Body of pancreas (tissue), 4 donors: ENCODE measurements around the gene ZNF384.
"Not testable (repeated sequence)": the region's sequence is repeated elsewhere in the genome, so short reads cannot be mapped to it uniquely, and the experiment has no call there.

Source experiments
- CTCF ChIP-seq, 7 experiments: fragments of 450-650 bp in 4 of 7; fragments of 200-600 bp in 3 of 7; sonication (generic) in 3 of 7; IDR thresholded peaks; one replicate each; pipeline ENCODE4 v1.5.1; 2016 to 2019; ENCODE audit warnings: antibody characterized with exemption in 7 of 7
- POLR2A ChIP-seq, 3 donors: fragments of 450-650 bp; IDR thresholded peaks; one replicate each; pipeline ENCODE4 v1.6.1; 2016; ENCODE audit warnings: antibody characterized with exemption in 3 of 3, mild to moderate bottlenecking in 2 of 3

DNA sequence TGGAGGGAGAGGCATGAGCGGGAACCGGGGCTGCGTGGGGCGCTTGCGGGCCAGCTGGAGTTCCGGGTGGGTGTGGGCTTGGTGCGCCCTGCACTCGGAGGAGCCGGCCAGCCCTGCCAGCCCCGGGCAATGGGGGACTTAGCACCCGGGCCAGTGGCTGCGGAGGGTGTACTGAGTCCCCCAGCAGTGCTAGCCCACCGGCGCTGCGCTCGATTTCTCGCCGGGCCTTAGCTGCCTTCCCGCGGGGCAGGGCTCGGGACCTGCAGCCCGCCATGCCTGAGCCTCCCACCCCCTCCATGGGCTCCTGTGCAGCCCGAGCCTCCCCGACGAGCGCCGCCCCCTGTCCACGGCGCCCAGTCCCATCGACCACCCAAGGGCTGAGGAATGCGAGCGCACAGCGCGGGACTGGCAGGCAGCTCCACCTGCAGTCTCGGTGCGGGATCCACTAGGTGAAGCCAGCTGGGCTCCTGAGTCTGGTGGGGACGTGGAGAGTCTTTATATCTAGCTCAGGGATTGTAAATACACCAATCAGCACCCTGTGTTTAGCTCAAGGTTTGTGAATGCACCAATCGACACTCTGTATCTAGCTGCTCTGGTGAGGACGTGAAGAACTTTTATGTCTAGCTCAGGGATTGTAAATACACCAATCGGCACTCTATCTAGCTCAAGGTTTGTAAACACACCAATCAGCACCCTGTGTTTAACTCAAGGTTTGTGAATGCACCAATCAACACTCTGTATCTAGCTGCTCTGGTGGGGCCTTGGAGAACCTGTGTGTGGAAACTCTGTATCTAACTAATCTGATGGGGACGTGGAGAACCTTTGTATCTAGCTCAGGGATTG, 27.1 kb upstream of the ZNF384 start:
- TF ChIP-seq CTCF, POLR2A (IDR thresholded peaks at IDR 0.05): not testable (repeated sequence)
